Stimulated activated CD4-positive, alpha-beta T cell treated with anti-CD3 and anti-CD28 coated beads, Interleukin-2, amount 100 ng/mL, for 48 hours (primary cell): Measurements from ENCODE around the gene EVI5.

Experiments used
- DNase-seq, 2 donors: peaks; one replicate each; pipeline ENCODE4 v3.0.0-alpha.2; 2020

EVI5 gene

GRCh38 chr1:92481971-92482664 lies 302.8 kb downstream of the EVI5 start:
- no peak for DNase-seq

- no peak for DNase-seq
Measured at GRCh38 chr1:92481599-92481925, 303.3 kb downstream of the EVI5 start.

DNA sequence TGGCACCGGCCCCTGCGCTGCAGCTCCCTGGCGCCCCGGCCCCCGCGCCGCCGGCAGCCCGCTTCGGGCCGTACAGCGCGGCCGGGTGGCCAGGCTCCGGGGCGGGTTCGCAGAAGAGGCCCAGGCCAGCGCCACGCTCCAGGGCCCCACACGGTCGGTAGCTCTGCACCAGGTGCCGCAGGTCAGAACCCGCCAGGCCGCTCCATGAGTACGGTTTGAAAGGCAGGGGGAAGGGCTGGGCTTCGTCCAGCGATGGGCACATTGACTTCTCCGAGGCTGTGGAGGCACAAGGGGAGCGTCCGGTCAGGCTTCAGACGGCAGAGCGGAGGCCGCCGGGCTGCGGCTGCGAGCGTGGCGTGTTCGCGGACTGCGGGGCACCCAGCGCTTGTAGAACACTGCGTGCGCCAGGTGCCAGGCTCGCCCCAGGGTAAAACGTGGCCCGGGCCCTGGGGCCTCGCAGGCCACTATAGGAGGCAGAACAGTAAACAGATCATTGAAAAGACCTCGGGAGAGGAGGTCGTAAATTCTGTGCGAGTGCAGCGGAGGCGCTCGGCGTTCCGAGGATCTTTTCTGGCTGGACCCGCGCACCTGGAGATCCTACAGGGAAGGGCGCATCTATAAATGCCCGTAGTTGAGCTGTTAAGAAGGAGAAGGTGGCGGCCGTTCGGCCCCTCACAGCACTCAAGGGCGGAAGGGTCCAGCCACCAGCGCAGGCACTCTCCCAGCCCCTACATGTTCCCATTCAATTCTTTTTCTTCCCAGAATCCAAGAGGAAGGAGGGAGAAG lies 303.9 kb downstream of the EVI5 start:
- no peak for DNase-seq

GRCh38 chr1:92480200-92480812 lies 304.6 kb downstream of the EVI5 start:
- no peak for DNase-seq

DNA sequence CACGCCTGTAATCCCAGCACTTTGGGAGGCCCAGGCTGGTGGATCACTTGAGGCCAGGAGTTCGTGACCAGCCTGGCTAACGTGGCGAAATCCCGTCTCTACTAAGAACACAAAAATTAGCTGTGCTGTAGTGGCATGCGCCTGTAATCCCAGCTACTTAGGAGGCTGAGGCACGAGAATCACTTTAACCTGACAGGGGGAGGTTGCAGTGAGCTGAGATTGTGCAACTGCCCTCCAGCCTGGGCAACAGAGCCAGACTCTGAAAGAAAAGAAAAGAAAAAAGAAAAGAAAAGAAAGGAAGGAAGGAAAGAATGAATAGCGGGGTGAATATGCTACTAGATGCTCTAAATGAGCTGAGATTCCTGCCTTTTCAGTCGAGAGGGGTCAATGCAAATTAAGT lies 305.3 kb downstream of the EVI5 start:
- DNase-seq, result no peak

GRCh38 chr1:92478393-92478792 lies 306.5 kb downstream of the EVI5 start:
- no peak for DNase-seq

- peak in 1 of 2 donors; percentile 46 for DNase-seq
Measured at GRCh38 chr1:92476071-92476631, 308.8 kb downstream of the EVI5 start.

- DNase-seq, result no peak
Measured at GRCh38 chr1:92475029-92475428, 309.9 kb downstream of the EVI5 start.

- no peak for DNase-seq
Measured at GRCh38 chr1:92473781-92474495, 311.0 kb downstream of the EVI5 start.

DNA sequence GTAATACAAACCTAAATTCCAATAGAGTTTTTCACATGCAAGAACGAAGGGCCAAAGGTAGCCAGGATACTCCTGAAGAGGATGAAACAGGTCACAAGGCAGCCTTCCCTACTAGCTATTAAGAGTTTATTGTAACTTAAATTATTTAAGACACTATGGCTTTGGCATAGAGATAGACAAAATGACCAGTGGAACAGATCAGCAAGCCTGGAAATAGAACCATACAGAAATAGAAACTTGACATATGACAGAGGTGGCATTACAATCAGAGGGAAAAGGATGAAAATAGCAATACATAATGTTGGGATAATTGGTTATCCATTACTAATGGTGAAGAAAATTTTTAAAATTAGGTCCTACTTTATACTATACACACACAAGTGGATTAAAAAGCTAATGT lies 314.7 kb downstream of the EVI5 start:
- no peak for DNase-seq

- DNase-seq, result no peak
Measured at GRCh38 chr1:92466683-92467352, 318.1 kb downstream of the EVI5 start.

- DNase-seq, result no peak
Measured at GRCh38 chr1:92465256-92465647, 319.7 kb downstream of the EVI5 start.

GRCh38 chr1:92464588-92465255 lies 320.2 kb downstream of the EVI5 start:
- DNase-seq, result no peak

- DNase-seq, result no peak
Measured at GRCh38 chr1:92461364-92462097, 323.4 kb downstream of the EVI5 start.

DNA sequence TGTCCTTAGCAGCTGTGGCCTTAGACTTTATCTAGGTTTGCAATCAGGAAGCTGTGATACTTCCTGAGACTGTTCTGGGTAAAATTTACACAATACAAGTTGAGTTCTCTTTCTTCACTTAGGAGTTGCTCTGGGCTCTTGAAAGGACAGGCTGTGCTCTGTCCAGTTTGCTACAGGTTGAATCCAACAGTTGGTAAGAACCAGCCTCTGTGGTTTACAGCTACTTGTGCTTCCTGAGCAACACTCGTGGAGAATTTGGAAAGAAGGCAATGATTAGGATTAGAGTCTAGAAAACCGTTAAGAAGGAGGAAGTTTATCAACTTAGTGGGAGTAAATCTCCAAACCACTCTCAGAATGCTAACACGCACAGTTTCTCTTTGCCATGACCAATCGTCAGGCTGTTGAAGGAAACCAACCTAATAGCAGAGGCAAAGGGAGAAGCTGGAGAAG lies 325.0 kb downstream of the EVI5 start:
- no peak for DNase-seq
